ENCODE results near the gene DSCAML1.

- no peak for TF ChIP-seq EZH2phosphoT487 (IDR thresholded peaks at IDR 0.05; ENCODE audit: insufficient read depth, low read depth)
- no peak for TF ChIP-seq EZH2 (IDR thresholded peaks at IDR 0.05; ENCODE audit: insufficient read depth, poor library complexity, severe bottlenecking)
Measured at GRCh38 chr11:117535201-117535849, 261.7 kb downstream of the DSCAML1 start.
